K562 (cell line): ENCODE results near the gene MIXL1. TPM values are rescaled to one million over a fixed set of nuclear protein-coding genes. Genes with fewer than 3 reads are reported as not detected.

Source experiments
- ATAC-seq: fragments of 200-7000 bp; cut with Tn5 transposase; 3 replicates; pipeline ENCODE4 v1.9.1; 2020; ENCODE audit warnings: moderate library complexity
- BruUV-seq: library from RNA; stranded (reverse); fragments of 400-500 nt; replicated peaks from 2 replicates; lab custom pipeline; 2021; lab: Mats Ljungman, UMichigan
- CTCF ChIA-PET: fragments of 300-600 bp; formaldehyde crosslinking; extraction: SDS; loops from one replicate; lab custom pipeline; 2021; ENCODE audit warnings: low intra/inter-chr PET ratio; lab: Yijun Ruan, JAX
- POLR2A ChIA-PET: fragments of 300-600, 350-650 bp; sonication (Branson Sonifier 250); formaldehyde crosslinking; extraction: SDS; loops from one replicate; lab custom pipeline; 2021; ENCODE audit warnings: antibody characterized with exemption, inconsistent platforms; lab: Yijun Ruan, JAX
- DNase-seq, 4 experiments: peaks; one replicate each; pipeline versions ENCODE4 v3.0.0 to v3.0.0-alpha.2; 2011 to 2018; ENCODE audit warnings: low spot score in 3 of 4, mixed read lengths in 3 of 4; ENCODE audit errors: extremely low read depth in 1 of 4
- FAIRE-seq: peaks from 2 replicates; lab custom pipeline; 2011; peaks lifted over from hg19 to GRCh38; lab: Jason Lieb, UNC
- H2AFZ ChIP-seq: 2 replicates; pipeline ENCODE4 v1.6.0; 2011; ENCODE audit warnings: low read depth, low read length, control low read depth, inconsistent platforms
- H3K27ac ChIP-seq: fragments of 200-600 bp; 3 replicates; pipeline ENCODE4 v1.8.0; 2011; ENCODE audit warnings: low read depth, mild to moderate bottlenecking, control low read depth, inconsistent platforms, low read length, moderate library complexity, mixed read lengths; ENCODE audit errors: extremely low read depth
- H3K27me3 ChIP-seq, 2 experiments: fragments of 300-600 bp in 1 of 2; 2 replicates in 1 of 2; 3 replicates in 1 of 2; pipeline versions ENCODE4 v1.6.0 to v1.8.0; 2011; ENCODE audit warnings: inconsistent platforms in 2 of 2, low read length in 2 of 2, mild to moderate bottlenecking in 1 of 2, mixed read lengths in 1 of 2, moderate library complexity in 1 of 2; ENCODE audit not compliant: control insufficient read depth in 2 of 2, insufficient read depth in 2 of 2
- H3K36me3 ChIP-seq: fragments of 300-600 bp; 3 replicates; pipeline ENCODE4 v1.8.0; 2011; ENCODE audit warnings: mild to moderate bottlenecking, low read length, inconsistent platforms; ENCODE audit not compliant: control insufficient read depth, insufficient read depth
- H3K4me1 ChIP-seq, 2 experiments: fragments of 200-600 bp in 1 of 2; replicated peaks in 1 of 2; 2 replicates in 1 of 2; 3 replicates in 1 of 2; pipeline versions ENCODE4 v1.5.1 to v1.8.0; 2011; ENCODE audit warnings: inconsistent platforms in 2 of 2, low read length in 2 of 2, mild to moderate bottlenecking in 1 of 2, mixed read lengths in 1 of 2, moderate library complexity in 1 of 2; ENCODE audit not compliant: control insufficient read depth in 2 of 2, insufficient read depth in 2 of 2
- H3K4me2 ChIP-seq: 2 replicates; pipeline ENCODE4 v1.6.1; 2011; ENCODE audit warnings: low read length, control low read depth, inconsistent platforms, mixed read lengths; ENCODE audit not compliant: insufficient read depth
- H3K4me3 ChIP-seq: fragments of 200-600 bp; sonication (generic), shearing (Covaris generic); 2 replicates; pipeline ENCODE4 v1.5.1; 2016; ENCODE audit warnings: control low read depth, inconsistent platforms
- H3K79me2 ChIP-seq: fragments of 200-600 bp; 3 replicates; pipeline ENCODE4 v1.8.0; 2011; ENCODE audit warnings: low read length, inconsistent platforms; ENCODE audit not compliant: control insufficient read depth, insufficient read depth
- H3K9ac ChIP-seq, 2 experiments: 2 replicates each; pipeline versions ENCODE4 v1.6.0 to v1.6.1; 2011; ENCODE audit warnings: low read depth in 2 of 2, low read length in 2 of 2, control low read depth in 1 of 2, inconsistent platforms in 1 of 2, mild to moderate bottlenecking in 1 of 2, mixed read lengths in 1 of 2; ENCODE audit not compliant: insufficient read depth in 1 of 2
- H3K9me1 ChIP-seq: one replicate; pipeline ENCODE4 v1.6.0; 2011; ENCODE audit warnings: inconsistent platforms, mild to moderate bottlenecking, low read length, moderate library complexity; ENCODE audit not compliant: control insufficient read depth, insufficient read depth
- H3K9me3 ChIP-seq: replicated peaks from 2 replicates; pipeline ENCODE4 v1.5.1; 2011; ENCODE audit warnings: low read depth, low read length, inconsistent platforms; ENCODE audit not compliant: control insufficient read depth, insufficient read depth
- H4K20me1 ChIP-seq: replicated peaks from 2 replicates; pipeline ENCODE4 v1.6.1; 2011; ENCODE audit warnings: low read length, inconsistent platforms, mixed read lengths; ENCODE audit not compliant: control insufficient read depth, insufficient read depth
- ARID3A ChIP-seq: IDR thresholded peaks from 2 replicates; pipeline ENCODE4 v1.6.1; 2012; ENCODE audit warnings: low read depth, low read length, improper control_type of control experiment, borderline replicate concordance
- CBX3 ChIP-seq, 2 experiments: IDR thresholded peaks; 1 replicate in 1 of 2; 2 replicates in 1 of 2; pipeline ENCODE4 v1.6.1; 2012; ENCODE audit warnings: inconsistent platforms in 2 of 2, low read length in 2 of 2, borderline replicate concordance in 1 of 2, control low read depth in 1 of 2
- CC2D1A ChIP-seq: fragments of 450-650 bp; IDR thresholded peaks from 2 replicates; pipeline ENCODE4 v1.6.1; 2017; ENCODE audit warnings: mild to moderate bottlenecking
- EGR1 ChIP-seq: fragments of 450-650 bp; conservative IDR thresholded peaks from 2 replicates; pipeline ENCODE4 v1.6.1; 2017; ENCODE audit warnings: mild to moderate bottlenecking
- GABPB1 ChIP-seq: sonication (generic); formaldehyde crosslinking; IDR thresholded peaks from 2 replicates; pipeline ENCODE4 v1.8.0; 2022; ENCODE audit warnings: mild to moderate bottlenecking, missing genetic modification reagents
- IRF2 ChIP-seq: sonication (generic); formaldehyde crosslinking; IDR thresholded peaks from 2 replicates; pipeline ENCODE4 v1.8.1; 2022; ENCODE audit warnings: mild to moderate bottlenecking, missing genetic modification reagents
- MAX ChIP-seq: sonication (generic); formaldehyde crosslinking; IDR thresholded peaks from 2 replicates; pipeline ENCODE4 v1.9.0; 2022; ENCODE audit warnings: mild to moderate bottlenecking, missing genetic modification reagents
- MAZ ChIP-seq, 2 experiments: fragments of 450-650 bp in 1 of 2; sonication (generic) in 1 of 2; formaldehyde crosslinking; IDR thresholded peaks in 1 of 2; conservative IDR thresholded peaks in 1 of 2; 2 replicates each; pipeline versions ENCODE4 v1.4.0 to v1.5.0; 2020; ENCODE audit warnings: mild to moderate bottlenecking in 1 of 2, missing genetic modification reagents in 1 of 2
- NR4A1 ChIP-seq, 2 experiments: fragments of 250-450 bp in 1 of 2; fragments of 450-650 bp in 1 of 2; sonication (Bioruptor Pico) in 1 of 2; IDR thresholded peaks; 2 replicates each; pipeline versions ENCODE4 v1.4.0 to v1.6.1; 2016 to 2020; ENCODE audit warnings: mild to moderate bottlenecking in 2 of 2, missing compliant biosample characterization in 1 of 2, missing genetic modification characterization in 1 of 2, moderate library complexity in 1 of 2
- POLR2AphosphoS5 ChIP-seq: IDR thresholded peaks from 2 replicates; pipeline ENCODE4 v1.6.1; 2011; ENCODE audit warnings: mild to moderate bottlenecking, low read depth, low read length, moderate library complexity; ENCODE audit not compliant: control insufficient read depth, insufficient read depth
- RBFOX2 ChIP-seq: fragments of 200-400 bp; formaldehyde crosslinking; IDR thresholded peaks from 2 replicates; pipeline ENCODE4 v1.6.1; 2017; ENCODE audit warnings: low read depth, mild to moderate bottlenecking, low read length, moderate library complexity
- RBM34 ChIP-seq: fragments of 200-400 bp; formaldehyde crosslinking; IDR thresholded peaks from 2 replicates; pipeline ENCODE4 v1.6.1; 2018; ENCODE audit warnings: low read length, borderline replicate concordance; ENCODE audit not compliant: insufficient read depth
- SNIP1 ChIP-seq: fragments of 450-650 bp; IDR thresholded peaks from 2 replicates; pipeline ENCODE4 v1.7.1; 2017; ENCODE audit warnings: low read depth, mild to moderate bottlenecking
- SUPT5H ChIP-seq: fragments of 450-650 bp; IDR thresholded peaks from 2 replicates; pipeline ENCODE4 v1.6.1; 2016
- TCF3 ChIP-seq: sonication (generic); formaldehyde crosslinking; IDR thresholded peaks from 2 replicates; pipeline ENCODE4 v1.4.0; 2020; ENCODE audit warnings: mild to moderate bottlenecking, missing genetic modification reagents
- XRCC3 ChIP-seq: fragments of 450-650 bp; IDR thresholded peaks from 2 replicates; pipeline ENCODE4 v1.6.1; 2017; ENCODE audit warnings: mild to moderate bottlenecking, moderate library complexity
- ZFP91 ChIP-seq: sonication (generic); formaldehyde crosslinking; IDR thresholded peaks from 2 replicates; pipeline ENCODE4 v1.8.0; 2022; ENCODE audit warnings: mild to moderate bottlenecking, missing genetic modification reagents
- ZNF140 ChIP-seq: fragments of 250-450 bp; sonication (Bioruptor Pico); IDR thresholded peaks from 2 replicates; pipeline ENCODE4 v1.8.0; 2021; ENCODE audit warnings: moderate library complexity, mild to moderate bottlenecking, inconsistent platforms
- ZNF175 ChIP-seq: fragments of 200-800 bp; sonication (Bioruptor generic); IDR thresholded peaks from 2 replicates; pipeline ENCODE4 v1.6.1; 2016; ENCODE audit warnings: low read depth, mild to moderate bottlenecking, missing genetic modification characterization, missing compliant biosample characterization
- ZNF263 ChIP-seq: sonication (generic); formaldehyde crosslinking; IDR thresholded peaks from 2 replicates; pipeline ENCODE4 v1.8.0; 2022; ENCODE audit warnings: mild to moderate bottlenecking, missing genetic modification reagents, borderline replicate concordance
- WGBS: fragments of 100-300 bp; shearing (Covaris generic); methylation state at CpG from one replicate; pipeline ENCODE4 v1.1.6; 2016; ENCODE audit warnings: low coverage, mixed read lengths; ENCODE audit not compliant: insufficient coverage; ENCODE audit errors: missing lambda C conversion rate; 5-methylcytosine and 5-hydroxymethylcytosine counted together
- in situ Hi-C: fragments of 300-500 bp; cut with MboI; formaldehyde crosslinking; loops from 4 replicates; pipeline ENCODE4 v1.15.0; 2018; ENCODE audit warnings: inconsistent platforms, mixed read lengths
- intact Hi-C: fragments of 100-400 bp; cut with micrococcal nuclease; formaldehyde crosslinking; loops from 2 replicates; pipeline ENCODE4 v1.14.2; 2022
- polyA plus RNA-seq, 8 experiments: library from polyadenylated mRNA; depleted of rRNA in 4 of 8; stranded (reverse) in 5 of 8; unstranded in 3 of 8; fragments of >200 nt; fragmentation: Nextera tagmentation in 2 of 8; fragmentation: Illumina TruSeq in 1 of 8; extraction: Ambion mirVana in 2 of 8; extraction: Trizol in 1 of 8; gene quantifications; 2 replicates each; pipeline versions ENCODE4 v1.2.1 to v1.2.3, GENCODE V29; 2011 to 2014; ENCODE audit warnings: inconsistent platforms in 1 of 8, missing spikeins in 1 of 8
- total RNA-seq, 7 experiments: library from RNA; depleted of rRNA in 6 of 7; stranded (reverse); fragments of >200 nt in 6 of 7; fragmentation: Illumina TruSeq in 2 of 7; extraction: Trizol in 2 of 7; gene quantifications; 2 replicates each; pipeline versions ENCODE4 v1.2.1 to v1.2.3, GENCODE V29; 2011 to 2021; ENCODE audit warnings: low replicate concordance in 1 of 7

The MIXL1 gene
- total and polyA plus RNA-seq, 9 of the 15 experiments (the other 6 are each of a cell fraction or from before 2014, with no cell fraction given): not detected

- FAIRE-seq (no peak), DNase-seq (no peak), ATAC-seq (peak; percentile 11)
- Histone ChIP-seq H3K27me3 (peaks cover 12 to 14% of the 10 kb centered on the region in 2 experiments; a peak in 4 of 5 replicates), H2AFZ (peak overlapping the region; percentile 52; the same call in 1 of the 2 replicates), H3K4me2 (no peak overlapping the region), H3K9ac (peak overlapping the region in 1 of 2 experiments; percentile 21; a peak in 1 of 4 replicates), H3K27ac (no peak overlapping the region), H3K36me3 (no peaks in the 10 kb centered on the region), H3K9me3 (no peaks in the 10 kb centered on the region), H3K9me1 (no peaks in the 10 kb centered on the region), H3K79me2 (no peaks in the 10 kb centered on the region), H4K20me1 (peaks cover 4% of the 10 kb centered on the region; the same call in 1 of the 2 replicates), H3K4me3 (no peak overlapping the region), H3K4me1 (peaks cover 7 to 8% of the 10 kb centered on the region in 2 experiments)
- in situ Hi-C loops (no loop called here), intact Hi-C loops (no loop called here)
- POLR2A ChIA-PET: interaction anchor here (0.6 to 0.7 kb wide), 2 partner anchors 10 to 525 kb away, joined by 3 read pairs; no protein-coding TSS in a partner anchor
- CTCF ChIA-PET: no interaction called here
- BruUV-seq: TSS peak; percentile 95
- WGBS: 36% methylated on average over 8 of the region's 8 CpGs
- TF ChIP-seq IRF2 (CRISPR knock-in tag): no peak
- TF ChIP-seq ZNF140 (CRISPR knock-in tag): no peak
- no peak for TF ChIP-seq TCF3
- TF ChIP-seq RBFOX2: 0 out of 2 replicates have a peak, but pooled peaks have one; percentile 20
- peak; percentile 48; the same call in 1 of the 2 replicates for TF ChIP-seq SUPT5H
- no peak for TF ChIP-seq ZNF263 (CRISPR knock-in tag)
- TF ChIP-seq SNIP1: no peak
- TF ChIP-seq ZNF175 (CRISPR knock-in tag): no peak
- TF ChIP-seq RBM34: no peak
- no peak for TF ChIP-seq NR4A1 (CRISPR knock-in tag; IDR thresholded peaks at IDR 0.05)
- no peak for TF ChIP-seq NR4A1 (tag; IDR thresholded peaks at IDR 0.05)
- TF ChIP-seq EGR1: peak; percentile 18; the same call in 1 of the 2 replicates
- no peak for TF ChIP-seq GABPB1 (CRISPR knock-in tag)
- TF ChIP-seq ZFP91: no peak
- TF ChIP-seq POLR2AphosphoS5: peak; percentile 79; the same call in 1 of the 2 replicates
- no peak for TF ChIP-seq CC2D1A
- no peak for TF ChIP-seq MAX (CRISPR knock-in tag)
- TF ChIP-seq MAZ (CRISPR knock-in tag; conservative IDR thresholded peaks at IDR 0.05 in 1 of 2, IDR thresholded peaks at IDR 0.05 in 1 of 2): no peak
- no peak for TF ChIP-seq CBX3 (IDR thresholded peaks at IDR 0.05; ENCODE audit: borderline replicate concordance in 1 of 2, low read length in 2 of 2)
- no peak for TF ChIP-seq XRCC3
- TF ChIP-seq ARID3A: no peak
Measured at GRCh38 chr1:226212545-226212944, 10.9 kb upstream of the MIXL1 start.
